Loucy (cell line): ENCODE data around the gene GSDME.

ENCODE experiments used
- H2AFZ ChIP-seq: fragments of 200-600 bp; sonication (generic); 2 replicates; pipeline ENCODE4 v1.6.0; 2016; ENCODE audit warnings: antibody characterized with exemption, mild to moderate bottlenecking, low read length, moderate library complexity
- H3F3A ChIP-seq: fragments of 200-600 bp; 2 replicates; pipeline ENCODE4 v1.6.0; 2016; ENCODE audit warnings: antibody characterized with exemption, low read depth, mild to moderate bottlenecking
- H3K27me3 ChIP-seq: fragments of 200-600 bp; sonication (generic); 2 replicates; pipeline ENCODE4 v1.6.1; 2014; ENCODE audit warnings: low read length, mild to moderate bottlenecking; ENCODE audit not compliant: insufficient read depth, poor library complexity, severe bottlenecking
- H3K36me3 ChIP-seq: fragments of 200-600 bp; sonication (generic); 2 replicates; pipeline ENCODE4 v1.6.1; 2016; ENCODE audit warnings: low read length; ENCODE audit not compliant: insufficient read depth
- H3K4me1 ChIP-seq: fragments of 200-600 bp; sonication (generic); 2 replicates; pipeline ENCODE4 v1.5.1; 2014; ENCODE audit warnings: low read length, mild to moderate bottlenecking; ENCODE audit not compliant: insufficient read depth, poor library complexity, severe bottlenecking
- H3K4me2 ChIP-seq: fragments of 200-600 bp; sonication (generic); 2 replicates; pipeline ENCODE4 v1.6.0; 2014; ENCODE audit warnings: antibody characterized with exemption, low read length, low read depth, mild to moderate bottlenecking; ENCODE audit not compliant: poor library complexity, severe bottlenecking
- H3K4me3 ChIP-seq: fragments of 200-600 bp; sonication (generic); 2 replicates; pipeline ENCODE4 v1.5.1; 2014; ENCODE audit warnings: low read length, mild to moderate bottlenecking, mixed read lengths; ENCODE audit not compliant: poor library complexity, severe bottlenecking
- H3K79me2 ChIP-seq: fragments of 200-600 bp; sonication (generic); 2 replicates; pipeline ENCODE4 v1.6.1; 2014; ENCODE audit warnings: low read length; ENCODE audit not compliant: insufficient read depth
- H3K9ac ChIP-seq: fragments of 200-600 bp; sonication (generic); 2 replicates; pipeline ENCODE4 v1.6.0; 2014; ENCODE audit warnings: mild to moderate bottlenecking, low read depth, low read length, moderate library complexity; ENCODE audit not compliant: poor library complexity, severe bottlenecking
- H3K9me2 ChIP-seq: fragments of 200-600 bp; sonication (generic); replicated peaks from 2 replicates; pipeline ENCODE4 v1.6.1; 2016; ENCODE audit warnings: low read depth, low read length, mixed read lengths
- H3K9me3 ChIP-seq: fragments of 200-600 bp; sonication (generic); 2 replicates; pipeline ENCODE4 v1.6.1; 2014; ENCODE audit warnings: mild to moderate bottlenecking, antibody characterized with exemption, low read length, low read depth; ENCODE audit not compliant: insufficient read depth
- H4K20me1 ChIP-seq: fragments of 200-600 bp; sonication (generic); 2 replicates; pipeline ENCODE4 v1.6.0; 2014; ENCODE audit warnings: antibody characterized with exemption, low read length, mild to moderate bottlenecking; ENCODE audit not compliant: insufficient read depth, poor library complexity, severe bottlenecking
- EZH2phosphoT487 ChIP-seq: fragments of 200-600 bp; IDR thresholded peaks from 2 replicates; pipeline ENCODE4 v1.6.1; 2018; ENCODE audit warnings: antibody characterized with exemption, mild to moderate bottlenecking, moderate library complexity, borderline replicate concordance
- TF ChIP-seq, protein P1 (sequence below): fragments of 200-600 bp; sonication (generic); conservative IDR thresholded peaks from 2 replicates; pipeline ENCODE4 v1.5.1; 2014; ENCODE audit warnings: mild to moderate bottlenecking, antibody characterized with exemption, low read length

GSDME gene

GRCh38 chr7:24781106-24781505 is 23.8 kb upstream of the GSDME start:
- H3K79me2 ChIP-seq: no peaks in the 10 kb centered on the region
- TF ChIP-seq EZH2phosphoT487: no peak
- H3F3A ChIP-seq: no peaks in the 10 kb centered on the region
- H4K20me1 ChIP-seq: no peaks in the 10 kb centered on the region
- H3K36me3 ChIP-seq: no peaks in the 10 kb centered on the region
- no peak overlapping the region for H3K4me3 ChIP-seq
- no peak overlapping the region for H2AFZ ChIP-seq
- no peaks in the 10 kb centered on the region for H3K4me1 ChIP-seq
- H3K9me3 ChIP-seq: peaks cover 10% of the 10 kb centered on the region
- no peak overlapping the region for H3K4me2 ChIP-seq
- no peaks in the 10 kb centered on the region for H3K9me2 ChIP-seq
- no peak overlapping the region for H3K9ac ChIP-seq
- H3K27me3 ChIP-seq: no peaks in the 10 kb centered on the region

- H3K27me3 ChIP-seq: no peaks in the 10 kb centered on the region
- H3K4me1 ChIP-seq: no peaks in the 10 kb centered on the region
- no peaks in the 10 kb centered on the region for H4K20me1 ChIP-seq
- H3K36me3 ChIP-seq: no peaks in the 10 kb centered on the region
- no peak overlapping the region for H3K4me2 ChIP-seq
- TF ChIP-seq, protein P1, sequence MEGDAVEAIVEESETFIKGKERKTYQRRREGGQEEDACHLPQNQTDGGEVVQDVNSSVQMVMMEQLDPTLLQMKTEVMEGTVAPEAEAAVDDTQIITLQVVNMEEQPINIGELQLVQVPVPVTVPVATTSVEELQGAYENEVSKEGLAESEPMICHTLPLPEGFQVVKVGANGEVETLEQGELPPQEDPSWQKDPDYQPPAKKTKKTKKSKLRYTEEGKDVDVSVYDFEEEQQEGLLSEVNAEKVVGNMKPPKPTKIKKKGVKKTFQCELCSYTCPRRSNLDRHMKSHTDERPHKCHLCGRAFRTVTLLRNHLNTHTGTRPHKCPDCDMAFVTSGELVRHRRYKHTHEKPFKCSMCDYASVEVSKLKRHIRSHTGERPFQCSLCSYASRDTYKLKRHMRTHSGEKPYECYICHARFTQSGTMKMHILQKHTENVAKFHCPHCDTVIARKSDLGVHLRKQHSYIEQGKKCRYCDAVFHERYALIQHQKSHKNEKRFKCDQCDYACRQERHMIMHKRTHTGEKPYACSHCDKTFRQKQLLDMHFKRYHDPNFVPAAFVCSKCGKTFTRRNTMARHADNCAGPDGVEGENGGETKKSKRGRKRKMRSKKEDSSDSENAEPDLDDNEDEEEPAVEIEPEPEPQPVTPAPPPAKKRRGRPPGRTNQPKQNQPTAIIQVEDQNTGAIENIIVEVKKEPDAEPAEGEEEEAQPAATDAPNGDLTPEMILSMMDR: no peak
- TF ChIP-seq EZH2phosphoT487: no peak
- H3F3A ChIP-seq: no peaks in the 10 kb centered on the region
- no peak overlapping the region for H2AFZ ChIP-seq
- H3K9me3 ChIP-seq: peaks cover 10% of the 10 kb centered on the region
- H3K9me2 ChIP-seq: no peaks in the 10 kb centered on the region
- no peak overlapping the region for H3K9ac ChIP-seq
- no peak overlapping the region for H3K4me3 ChIP-seq
- no peaks in the 10 kb centered on the region for H3K79me2 ChIP-seq
Measured at GRCh38 chr7:24779283-24779655, 22.0 kb upstream of the GSDME start.

DNA sequence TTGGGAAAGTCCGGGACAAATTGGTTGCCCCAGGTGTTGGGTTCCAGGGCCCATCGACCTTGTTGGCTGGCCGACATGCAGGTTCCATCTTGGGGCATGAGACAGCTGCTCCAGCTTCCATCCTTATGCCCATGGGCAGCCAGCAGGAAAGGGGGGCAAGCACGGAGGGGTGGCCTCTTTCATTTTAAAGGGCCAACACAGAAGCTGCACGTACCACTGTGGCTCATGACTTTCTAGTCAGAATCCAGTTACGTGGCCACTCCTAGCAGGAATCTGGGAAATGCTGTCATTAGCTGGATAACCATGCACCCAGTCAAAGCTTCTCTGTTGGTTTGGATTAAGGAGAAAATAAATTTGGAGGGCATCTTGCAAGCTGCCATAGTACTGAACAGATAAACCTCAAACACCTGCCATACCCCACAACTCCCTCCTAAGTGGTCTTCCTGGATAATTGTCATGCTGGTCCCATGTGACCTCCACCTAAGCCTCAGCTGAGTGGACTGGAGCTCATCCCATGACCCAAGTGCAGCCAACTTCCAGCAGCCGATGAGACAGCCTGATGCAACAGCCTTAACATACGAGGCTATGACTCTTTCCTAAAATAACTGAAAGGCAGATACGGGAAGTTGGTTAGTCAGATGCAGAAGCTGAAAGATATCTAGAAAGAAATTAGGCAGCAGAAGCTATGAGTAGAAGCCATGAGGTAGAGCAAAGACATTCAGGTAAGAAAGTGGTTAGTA is 21.4 kb upstream of the GSDME start:
- H3F3A ChIP-seq: no peaks in the 10 kb centered on the region
- no peak overlapping the region for H2AFZ ChIP-seq
- no peaks in the 10 kb centered on the region for H3K36me3 ChIP-seq
- H3K4me1 ChIP-seq: no peaks in the 10 kb centered on the region
- no peak overlapping the region for H3K9ac ChIP-seq
- no peak overlapping the region for H3K4me2 ChIP-seq
- H3K9me3 ChIP-seq: peaks cover 9% of the 10 kb centered on the region
- TF ChIP-seq, protein P1: no peak
- TF ChIP-seq EZH2phosphoT487: no peak
- no peaks in the 10 kb centered on the region for H3K79me2 ChIP-seq
- H3K9me2 ChIP-seq: no peaks in the 10 kb centered on the region
- no peaks in the 10 kb centered on the region for H3K27me3 ChIP-seq
- H3K4me3 ChIP-seq: no peak overlapping the region
- no peaks in the 10 kb centered on the region for H4K20me1 ChIP-seq

GRCh38 chr7:24777806-24778205 is 20.5 kb upstream of the GSDME start:
- Histone ChIP-seq H4K20me1 (no peaks in the 10 kb centered on the region), H3K79me2 (no peaks in the 10 kb centered on the region), H3K9ac (no peak overlapping the region), H3K27me3 (no peaks in the 10 kb centered on the region), H3K36me3 (no peaks in the 10 kb centered on the region), H3K4me3 (no peak overlapping the region), H3K4me2 (no peak overlapping the region), H3K9me2 (no peaks in the 10 kb centered on the region), H3K9me3 (peaks cover under 1% of the 10 kb centered on the region; the same call in 1 of the 2 replicates), H3F3A (no peaks in the 10 kb centered on the region), H2AFZ (no peak overlapping the region), H3K4me1 (no peaks in the 10 kb centered on the region)
- TF ChIP-seq EZH2phosphoT487: no peak
- TF ChIP-seq, protein P1: no peak
